Gastroesophageal sphincter (tissue), 4 donors: Measurements from ENCODE around the gene TMEM79. TPM values are rescaled to one million over a fixed set of nuclear protein-coding genes. Genes with fewer than 3 reads are reported as not detected.

Experiments
- ATAC-seq: fragments of 150-250 bp; one replicate; pipeline ENCODE4 v1.9.1; 2016; ENCODE audit warnings: mild to moderate bottlenecking, moderate library complexity
- H3K27ac ChIP-seq, 4 donors: fragments of 200-600 bp; sonication (generic) in 3 of 4; 1 replicate in 3 of 4; 2 replicates in 1 of 4; pipeline ENCODE4 v1.5.1; 2016 to 2019
- H3K27me3 ChIP-seq: fragments of 200-600 bp; sonication (generic); one replicate; pipeline ENCODE4 v1.5.1; 2019
- H3K36me3 ChIP-seq, 2 donors: fragments of 200-600 bp; sonication (generic); one replicate each; pipeline ENCODE4 v1.5.1; 2019; ENCODE audit warnings: control low read depth in 1 of 2
- H3K4me1 ChIP-seq, 3 donors: fragments of 200-600 bp; sonication (generic); 1 replicate in 2 of 3; 2 replicates in 1 of 3; pipeline ENCODE4 v1.5.1; 2016 to 2019; ENCODE audit warnings: control low read depth in 2 of 3
- H3K4me3 ChIP-seq, 2 donors: fragments of 200-600 bp; sonication (generic); one replicate each; pipeline ENCODE4 v1.5.1; 2019; ENCODE audit warnings: mild to moderate bottlenecking in 1 of 2, moderate library complexity in 1 of 2
- H3K9me3 ChIP-seq, 3 donors: fragments of 200-600 bp; sonication (generic); one replicate each; pipeline ENCODE4 v1.5.1; 2017 to 2019; ENCODE audit warnings: control low read depth in 2 of 3
- CTCF ChIP-seq, 4 experiments: fragments of 200-600 bp in 2 of 4; fragments of 450-650 bp in 2 of 4; sonication (generic) in 1 of 4; IDR thresholded peaks; one replicate each; pipeline ENCODE4 v1.5.1; 2017 to 2019; ENCODE audit warnings: antibody characterized with exemption in 4 of 4, mild to moderate bottlenecking in 2 of 4, moderate library complexity in 2 of 4
- EP300 ChIP-seq: sonication (generic); formaldehyde crosslinking; IDR thresholded peaks from one replicate; pipeline ENCODE4 v1.6.1; 2017; ENCODE audit warnings: antibody characterized with exemption, mild to moderate bottlenecking
- POLR2A ChIP-seq, 2 donors: fragments of 450-650 bp; IDR thresholded peaks; one replicate each; pipeline ENCODE4 v1.6.1; 2017; ENCODE audit warnings: antibody characterized with exemption in 2 of 2, mild to moderate bottlenecking in 2 of 2, moderate library complexity in 1 of 2
- POLR2AphosphoS5 ChIP-seq: sonication (generic); formaldehyde crosslinking; IDR thresholded peaks from one replicate; pipeline ENCODE4 v1.6.1; 2017; ENCODE audit warnings: antibody characterized with exemption
- WGBS, 2 donors: methylation state at CpG; one replicate each; pipeline ENCODE4 v1.1.5; 2018; ENCODE audit warnings: low coverage in 1 of 2; 5-methylcytosine and 5-hydroxymethylcytosine counted together
- total RNA-seq, 4 donors: library from RNA; depleted of rRNA; stranded (reverse); fragments of >200 nt; gene quantifications; one replicate each; pipeline ENCODE4 v1.1.0, GENCODE V29; 2016

Gene TMEM79
- total RNA-seq, 4 donors from 2014 or later: 1.6 to 4.7 (median 3.2) TPM

GRCh38 chr1:156241926-156242325, 42.2 kb upstream of the TMEM79 start, which contains the start of gene BGLAP:
Gene BGLAP, plus strand, starts transcription at chr1:156242184. Its CDS starts 48 bp downstream, at chr1:156242232.
- TF ChIP-seq EP300 (no peak), CTCF (IDR thresholded peaks at IDR 0.05) (no peak), POLR2A (IDR thresholded peaks at IDR 0.05) (no peak), POLR2AphosphoS5 (no peak)
- Histone ChIP-seq H3K4me3 (no peak within 1 kb of the TSS), H3K36me3 (peaks cover 0 to 67% of the 10 kb centered on the region in 2 donors), H3K27ac (no peak within 1 kb of the TSS), H3K9me3 (no peaks in the 10 kb centered on the region), H3K4me1 (peaks cover 0 to 20% (median 10%) of the 10 kb centered on the region in 3 donors), H3K27me3 (peaks cover 34% of the 10 kb centered on the region)
- no peak for ATAC-seq
- whole genome bisulfite sequencing, 2 donors: no CpG with 5 or more reads among the region's 14 CpGs

- no CpG with 5 or more reads among the region's 10 CpGs for WGBS, 2 donors
- peaks cover 37% of the 10 kb centered on the region for H3K27me3 ChIP-seq
- no peak for ATAC-seq
- TF ChIP-seq POLR2A (IDR thresholded peaks at IDR 0.05): no peak
- TF ChIP-seq EP300: no peak
- TF ChIP-seq POLR2AphosphoS5: no peak
- no peak for TF ChIP-seq CTCF (IDR thresholded peaks at IDR 0.05)
- no peak overlapping the region for H3K4me3 ChIP-seq
- no peaks in the 10 kb centered on the region for H3K9me3 ChIP-seq
- H3K27ac ChIP-seq: no peak overlapping the region
- H3K36me3 ChIP-seq: peaks cover 0 to 59% of the 10 kb centered on the region in 2 donors
- H3K4me1 ChIP-seq: peaks cover 0 to 28% (median 18%) of the 10 kb centered on the region in 3 donors
Observed at GRCh38 chr1:156242738-156243137, 41.4 kb upstream of the TMEM79 start.

GRCh38 chr1:156244126-156244525, 40.0 kb upstream of the TMEM79 start:
- WGBS, 2 donors: no CpG with 5 or more reads among the region's 2 CpGs

GRCh38 chr1:156244712-156245111, 39.4 kb upstream of the TMEM79 start:
- WGBS, 2 donors: 92% methylated on average over 2 of the region's 17 CpGs; no CpG with 5 or more reads in 1 of the 2 donors
- no peak for ATAC-seq
- H3K36me3 ChIP-seq: peaks cover 0 to 48% of the 10 kb centered on the region in 2 donors
- no peak overlapping the region for H3K4me3 ChIP-seq
- no peaks in the 10 kb centered on the region for H3K9me3 ChIP-seq
- H3K27me3 ChIP-seq: peaks cover 37% of the 10 kb centered on the region
- H3K27ac ChIP-seq: no peak overlapping the region
- TF ChIP-seq EP300: no peak
- TF ChIP-seq CTCF (IDR thresholded peaks at IDR 0.05): no peak
- TF ChIP-seq POLR2AphosphoS5: no peak
- TF ChIP-seq POLR2A (IDR thresholded peaks at IDR 0.05): no peak
- H3K4me1 ChIP-seq: peaks cover 0 to 35% (median 20%) of the 10 kb centered on the region in 3 donors

More at GRCh38 chr1:156244126-156244525, 40.0 kb upstream of the TMEM79 start:
- no peak overlapping the region for H3K4me3 ChIP-seq
- H3K36me3 ChIP-seq: peaks cover 0 to 48% of the 10 kb centered on the region in 2 donors
- peaks cover 37% of the 10 kb centered on the region for H3K27me3 ChIP-seq
- H3K9me3 ChIP-seq: no peaks in the 10 kb centered on the region
- no peak overlapping the region for H3K27ac ChIP-seq
- no peak for ATAC-seq
- no peak for TF ChIP-seq CTCF (IDR thresholded peaks at IDR 0.05)
- TF ChIP-seq POLR2A (IDR thresholded peaks at IDR 0.05): no peak
- TF ChIP-seq EP300: no peak
- no peak for TF ChIP-seq POLR2AphosphoS5
- H3K4me1 ChIP-seq: peaks cover 0 to 35% (median 20%) of the 10 kb centered on the region in 3 donors
